Astrocyte (in vitro differentiated cells and primary cell): ENCODE data around the gene NMT1. TPM values are rescaled to one million over a fixed set of nuclear protein-coding genes. Genes with fewer than 3 reads are reported as not detected.

Source experiments
- DNase-seq: peaks from one replicate; pipeline ENCODE4 v3.0.0-alpha.2; 2010; ENCODE audit warnings: low read depth
- FAIRE-seq: peaks from 2 replicates; lab custom pipeline; 2011; peaks lifted over from hg19 to GRCh38; lab: Jason Lieb, UNC
- H2AFZ ChIP-seq: 2 replicates; pipeline ENCODE4 v1.6.0; 2012; ENCODE audit warnings: low read depth, low read length, inconsistent platforms
- H3K27ac ChIP-seq: 2 replicates; pipeline ENCODE4 v1.5.1; 2011; ENCODE audit warnings: low read depth, low read length, inconsistent platforms
- H3K27me3 ChIP-seq: 2 replicates; pipeline ENCODE4 v1.6.0; 2011; ENCODE audit warnings: low read length, inconsistent platforms; ENCODE audit not compliant: insufficient read depth
- H3K36me3 ChIP-seq: 2 replicates; pipeline ENCODE4 v1.5.1; 2011; ENCODE audit warnings: low read length, inconsistent platforms; ENCODE audit not compliant: insufficient read depth
- H3K4me1 ChIP-seq: 2 replicates; pipeline ENCODE4 v1.5.1; 2011; ENCODE audit warnings: low read length, inconsistent platforms; ENCODE audit not compliant: insufficient read depth
- H3K4me2 ChIP-seq: 2 replicates; pipeline ENCODE4 v1.6.0; 2012; ENCODE audit warnings: low read length, inconsistent platforms
- H3K4me3 ChIP-seq: 2 replicates; pipeline ENCODE4 v1.5.1; 2011; ENCODE audit warnings: low read depth, mild to moderate bottlenecking, low read length, inconsistent platforms; ENCODE audit not compliant: insufficient read depth
- H3K79me2 ChIP-seq: 2 replicates; pipeline ENCODE4 v1.6.0; 2012; ENCODE audit warnings: mild to moderate bottlenecking, low read length, inconsistent platforms; ENCODE audit not compliant: insufficient read depth
- H3K9ac ChIP-seq: 2 replicates; pipeline ENCODE4 v1.6.0; 2012; ENCODE audit warnings: mild to moderate bottlenecking, low read length, inconsistent platforms
- H3K9me3 ChIP-seq: 2 replicates; pipeline ENCODE4 v1.5.1; 2012; ENCODE audit warnings: low read depth, mild to moderate bottlenecking, low read length, inconsistent platforms; ENCODE audit not compliant: insufficient read depth
- H4K20me1 ChIP-seq: 2 replicates; pipeline ENCODE4 v1.6.0; 2012; ENCODE audit warnings: low read length, inconsistent platforms; ENCODE audit not compliant: insufficient read depth
- H3K27ac Mint-ChIP-seq: one replicate; pipeline ENCODE4 v1.8.0; 2021; ENCODE audit warnings: mild to moderate bottlenecking, mixed read lengths; ENCODE audit not compliant: unreplicated experiment
- H3K27me3 Mint-ChIP-seq: one replicate; pipeline ENCODE4 v1.8.0; 2021; ENCODE audit warnings: low read depth, mixed read lengths; ENCODE audit not compliant: unreplicated experiment
- H3K36me3 Mint-ChIP-seq: one replicate; pipeline ENCODE4 v1.8.0; 2021; ENCODE audit warnings: low read depth, mixed read lengths; ENCODE audit not compliant: unreplicated experiment
- H3K4me1 Mint-ChIP-seq: one replicate; pipeline ENCODE4 v1.8.0; 2021; ENCODE audit warnings: low read depth, mixed read lengths; ENCODE audit not compliant: unreplicated experiment
- H3K4me3 Mint-ChIP-seq: one replicate; pipeline ENCODE4 v1.8.0; 2021; ENCODE audit warnings: mild to moderate bottlenecking, moderate library complexity, mixed read lengths; ENCODE audit not compliant: unreplicated experiment
- H3K9me3 Mint-ChIP-seq: one replicate; pipeline ENCODE4 v1.8.0; 2021; ENCODE audit warnings: mild to moderate bottlenecking, mixed read lengths; ENCODE audit not compliant: unreplicated experiment
- CTCF ChIP-seq: IDR thresholded peaks from 2 replicates; pipeline ENCODE4 v1.5.1; 2011; ENCODE audit warnings: low read depth, mild to moderate bottlenecking, inconsistent platforms, low read length, moderate library complexity; ENCODE audit not compliant: insufficient read depth
- EZH2 ChIP-seq: IDR thresholded peaks from 2 replicates; pipeline ENCODE4 v1.6.1; 2012; ENCODE audit warnings: mild to moderate bottlenecking, low read length, inconsistent platforms; ENCODE audit not compliant: insufficient read depth
- total RNA-seq: library from RNA; stranded (reverse); gene quantifications from 2 replicates; pipeline ENCODE4 v1.2.1, GENCODE V29; 2021

The NMT1 gene
- total RNA-seq, 1 donor from 2014 or later: 114 TPM

- H3K27ac Mint-ChIP-seq: peak overlapping the region; percentile 7
- H3K4me1 Mint-ChIP-seq: peaks cover 29% of the 10 kb centered on the region
- Histone ChIP-seq H3K27me3 (no peaks in the 10 kb centered on the region), H2AFZ (no peak overlapping the region), H3K4me3 (no peak overlapping the region), H3K4me1 (peaks cover 42% of the 10 kb centered on the region), H3K36me3 (no peaks in the 10 kb centered on the region), H3K79me2 (peaks cover 57% of the 10 kb centered on the region), H3K27ac (no peak overlapping the region), H3K4me2 (peak overlapping the region; percentile 17), H4K20me1 (peaks cover 12% of the 10 kb centered on the region), H3K9ac (no peak overlapping the region), H3K9me3 (no peaks in the 10 kb centered on the region)
- H3K36me3 Mint-ChIP-seq: peaks cover 2% of the 10 kb centered on the region
- peak overlapping the region; percentile 81 for H3K4me3 Mint-ChIP-seq
- no peaks in the 10 kb centered on the region for H3K9me3 Mint-ChIP-seq
- no peaks in the 10 kb centered on the region for H3K27me3 Mint-ChIP-seq
- FAIRE-seq: no peak
- TF ChIP-seq CTCF: no peak
- TF ChIP-seq EZH2: no peak
- DNase-seq: no peak
Measured at GRCh38 chr17:45129940-45130680, 69.0 kb downstream of the NMT1 start.

GRCh38 chr17:45130681-45131615 lies 69.8 kb downstream of the NMT1 start:
- Mint-ChIP-seq H3K36me3 (no peaks in the 10 kb centered on the region), H3K9me3 (no peaks in the 10 kb centered on the region), H3K27me3 (no peaks in the 10 kb centered on the region), H3K27ac (peak overlapping the region; percentile 84), H3K4me3 (peak overlapping the region; percentile 81), H3K4me1 (peaks cover 27% of the 10 kb centered on the region)
- Histone ChIP-seq H3K4me3 (peak overlapping the region; percentile 73), H3K9ac (peak overlapping the region; percentile 80), H3K4me2 (peak overlapping the region; percentile 98), H4K20me1 (peaks cover 12% of the 10 kb centered on the region), H2AFZ (peak overlapping the region; percentile 58), H3K4me1 (peaks cover 42% of the 10 kb centered on the region), H3K36me3 (no peaks in the 10 kb centered on the region), H3K27ac (no peak overlapping the region), H3K79me2 (peaks cover 50% of the 10 kb centered on the region), H3K27me3 (no peaks in the 10 kb centered on the region), H3K9me3 (no peaks in the 10 kb centered on the region)
- FAIRE-seq (no peak), DNase-seq (no peak)
- TF ChIP-seq CTCF (no peak), EZH2 (no peak)
